Upper lobe of right lung (tissue), 1 donor: Measurements from ENCODE around the gene WNT1. TPM values are rescaled to one million over a fixed set of nuclear protein-coding genes. Genes with fewer than 3 reads are reported as not detected.
A peak's percentile ranks its signal among the peaks of the same experiment; 100 is the strongest.

Experiments
- ATAC-seq: fragments of 200-7000 bp; cut with Tn5 transposase; one replicate; pipeline ENCODE4 v1.9.1; 2020; ENCODE audit warnings: mild to moderate bottlenecking, moderate library complexity
- DNase-seq: peaks from one replicate; pipeline ENCODE4 v3.0.0-alpha.2; 2020
- H3K27ac ChIP-seq: fragments of 200-600 bp; one replicate; pipeline ENCODE4 v1.8.0; 2022
- H3K27me3 ChIP-seq: fragments of 200-600 bp; one replicate; pipeline ENCODE4 v1.8.0; 2022; ENCODE audit warnings: mild to moderate bottlenecking
- H3K36me3 ChIP-seq: fragments of 200-600 bp; one replicate; pipeline ENCODE4 v1.8.0; 2022
- H3K4me1 ChIP-seq: fragments of 200-600 bp; one replicate; pipeline ENCODE4 v1.8.0; 2022
- H3K4me3 ChIP-seq: fragments of 200-600 bp; one replicate; pipeline ENCODE4 v1.8.0; 2022; ENCODE audit warnings: mild to moderate bottlenecking
- H3K9me3 ChIP-seq: fragments of 200-600 bp; one replicate; pipeline ENCODE4 v1.8.0; 2022
- CTCF ChIP-seq: fragments of 200-600 bp; IDR thresholded peaks from one replicate; pipeline ENCODE4 v1.8.0; 2022; ENCODE audit warnings: antibody characterized with exemption
- intact Hi-C: fragments of 100-400 bp; cut with DNase I; formaldehyde crosslinking; loops from one replicate; pipeline ENCODE4 v1.11.0; 2022
- total RNA-seq: library from RNA; stranded (reverse); fragmentation: NEBNext Ultra II Directional; extraction: Animal tissue kit (Norgen Biotek cat#: 25700); gene quantifications from one replicate; pipeline ENCODE4 v1.2.1, GENCODE V29; 2021
- donor health status: DM: no; HTN: yes; CAD: no; lungs with severe emphysema.

The WNT1 gene
- total RNA-seq, 1 donor from 2014 or later: not detected

- ATAC-seq (no peak), DNase-seq (no peak)
- intact Hi-C loops: no loop called here
- Histone ChIP-seq H3K9me3 (no peaks in the 10 kb centered on the region), H3K4me1 (peaks cover 6% of the 10 kb centered on the region), H3K27me3 (no peaks in the 10 kb centered on the region), H3K36me3 (no peaks in the 10 kb centered on the region), H3K4me3 (no peak overlapping the region), H3K27ac (no peak overlapping the region)
- TF ChIP-seq CTCF: no peak
Measured at GRCh38 chr12:48961801-48962200, 16.3 kb upstream of the WNT1 start.

GRCh38 chr12:48965298-48965838, 12.8 kb upstream of the WNT1 start:
- H3K27ac ChIP-seq: no peak overlapping the region
- H3K9me3 ChIP-seq: no peaks in the 10 kb centered on the region
- H3K4me3 ChIP-seq: no peak overlapping the region
- H3K36me3 ChIP-seq: no peaks in the 10 kb centered on the region
- peaks cover 14% of the 10 kb centered on the region for H3K27me3 ChIP-seq
- H3K4me1 ChIP-seq: peaks cover 8% of the 10 kb centered on the region
- intact Hi-C loops: no loop called here
- no peak for DNase-seq
- no peak for TF ChIP-seq CTCF
- ATAC-seq: no peak

GRCh38 chr12:48966177-48966895, 11.8 kb upstream of the WNT1 start:
- Histone ChIP-seq H3K4me1 (peaks cover 16% of the 10 kb centered on the region), H3K27me3 (peaks cover 23% of the 10 kb centered on the region), H3K27ac (no peak overlapping the region), H3K9me3 (no peaks in the 10 kb centered on the region), H3K36me3 (no peaks in the 10 kb centered on the region), H3K4me3 (no peak overlapping the region)
- DNase-seq: no peak
- intact Hi-C loops: no loop called here
- TF ChIP-seq CTCF: no peak
- ATAC-seq: peak; percentile 31

GRCh38 chr12:48967991-48968390, 10.1 kb upstream of the WNT1 start:
- intact Hi-C loops: no loop called here
- no peak overlapping the region for H3K27ac ChIP-seq
- TF ChIP-seq CTCF: no peak
- peaks cover 25% of the 10 kb centered on the region for H3K4me1 ChIP-seq
- no peaks in the 10 kb centered on the region for H3K9me3 ChIP-seq
- no peaks in the 10 kb centered on the region for H3K36me3 ChIP-seq
- H3K4me3 ChIP-seq: no peak overlapping the region
- no peak for DNase-seq
- peaks cover 38% of the 10 kb centered on the region for H3K27me3 ChIP-seq
- ATAC-seq: no peak

GRCh38 chr12:48968467-48968866, 9.7 kb upstream of the WNT1 start:
- Histone ChIP-seq H3K27ac (no peak overlapping the region), H3K4me1 (peaks cover 27% of the 10 kb centered on the region), H3K4me3 (no peak overlapping the region), H3K36me3 (no peaks in the 10 kb centered on the region), H3K9me3 (no peaks in the 10 kb centered on the region), H3K27me3 (peaks cover 43% of the 10 kb centered on the region)
- DNase-seq (no peak), ATAC-seq (no peak)
- no peak for TF ChIP-seq CTCF
- intact Hi-C loops: no loop called here
